Measurements from ENCODE around the gene RTP5.

RTP5 gene

GRCh38 chr2:241870081-241870541 is 582 bp downstream of the RTP5 start:
- Histone ChIP-seq H3K27ac (no peak overlapping the region), H3K36me3 (replicated peaks) (no peaks in the 10 kb centered on the region), H3K4me3 (ENCODE audit: low read depth, low read length) (no peak overlapping the region), H3K27me3 (replicated peaks) (peaks cover 13% of the 10 kb centered on the region)
- in situ Hi-C loops (cut with HindIII; ENCODE audit: low pct_ligation_motif_present, low sequenced_read_pairs) = no loop called here
- DNase-seq = no peak
- no peak for TF ChIP-seq CTCF (IDR thresholded peaks at IDR 0.05; ENCODE audit: low read depth, low read length, missing control alignments)

- TF ChIP-seq CTCF (IDR thresholded peaks at IDR 0.05; ENCODE audit: low read depth, low read length, missing control alignments) = no peak
- in situ Hi-C loops (cut with HindIII; ENCODE audit: low pct_ligation_motif_present, low sequenced_read_pairs) = no loop called here
- Histone ChIP-seq H3K27me3 (replicated peaks) (peaks cover 13% of the 10 kb centered on the region), H3K27ac (no peak overlapping the region), H3K4me3 (ENCODE audit: low read depth, low read length) (no peak overlapping the region), H3K36me3 (replicated peaks) (no peaks in the 10 kb centered on the region)
- DNase-seq = no peak
Measured at GRCh38 chr2:241870611-241871537, 1.3 kb downstream of the RTP5 start.

GRCh38 chr2:241871538-241872312 is 2.2 kb downstream of the RTP5 start:
- DNase-seq = no peak
- Histone ChIP-seq H3K27me3 (replicated peaks) (peaks cover 6% of the 10 kb centered on the region), H3K36me3 (replicated peaks) (no peaks in the 10 kb centered on the region), H3K27ac (no peak overlapping the region), H3K4me3 (ENCODE audit: low read depth, low read length) (no peak overlapping the region)
- no peak for TF ChIP-seq CTCF (IDR thresholded peaks at IDR 0.05; ENCODE audit: low read depth, low read length, missing control alignments)
- in situ Hi-C loops (cut with HindIII; ENCODE audit: low pct_ligation_motif_present, low sequenced_read_pairs) = no loop called here

GRCh38 chr2:241872313-241872642 is 2.7 kb downstream of the RTP5 start:
- in situ Hi-C loops (cut with HindIII; ENCODE audit: low pct_ligation_motif_present, low sequenced_read_pairs) = no loop called here
- Histone ChIP-seq H3K36me3 (replicated peaks) (no peaks in the 10 kb centered on the region), H3K27ac (no peak overlapping the region), H3K27me3 (replicated peaks) (peaks cover 4% of the 10 kb centered on the region), H3K4me3 (ENCODE audit: low read depth, low read length) (no peak overlapping the region)
- DNase-seq = no peak
- TF ChIP-seq CTCF (IDR thresholded peaks at IDR 0.05; ENCODE audit: low read depth, low read length, missing control alignments) = no peak

- Histone ChIP-seq H3K27ac (no peak overlapping the region), H3K4me3 (ENCODE audit: low read depth, low read length) (no peak overlapping the region), H3K27me3 (replicated peaks) (no peaks in the 10 kb centered on the region), H3K36me3 (replicated peaks) (no peaks in the 10 kb centered on the region)
- TF ChIP-seq CTCF (IDR thresholded peaks at IDR 0.05; ENCODE audit: low read depth, low read length, missing control alignments) = no peak
- in situ Hi-C loops (cut with HindIII; ENCODE audit: low pct_ligation_motif_present, low sequenced_read_pairs) = no loop called here
- no peak for DNase-seq
Measured at GRCh38 chr2:241873081-241873802, 3.7 kb downstream of the RTP5 start.

Measured in brain microvascular endothelial cell (primary cell).